Erythroblast (primary cell): ENCODE measurements around the gene GCN1.

Experiments
- DNase-seq, 2 experiments: peaks; one replicate each; lab custom pipeline; 2025; lab: John Stamatoyannopoulos, UW
- GATA1 ChIP-seq: IDR thresholded peaks from 2 replicates; pipeline ENCODE4 v1.6.1; 2011; ENCODE audit warnings: low read depth, mild to moderate bottlenecking, control low read depth, low read length, moderate library complexity
- POLR2A ChIP-seq: IDR thresholded peaks from 2 replicates; pipeline ENCODE4 v1.6.1; 2011; ENCODE audit warnings: mild to moderate bottlenecking, low read length

GCN1 gene

DNA sequence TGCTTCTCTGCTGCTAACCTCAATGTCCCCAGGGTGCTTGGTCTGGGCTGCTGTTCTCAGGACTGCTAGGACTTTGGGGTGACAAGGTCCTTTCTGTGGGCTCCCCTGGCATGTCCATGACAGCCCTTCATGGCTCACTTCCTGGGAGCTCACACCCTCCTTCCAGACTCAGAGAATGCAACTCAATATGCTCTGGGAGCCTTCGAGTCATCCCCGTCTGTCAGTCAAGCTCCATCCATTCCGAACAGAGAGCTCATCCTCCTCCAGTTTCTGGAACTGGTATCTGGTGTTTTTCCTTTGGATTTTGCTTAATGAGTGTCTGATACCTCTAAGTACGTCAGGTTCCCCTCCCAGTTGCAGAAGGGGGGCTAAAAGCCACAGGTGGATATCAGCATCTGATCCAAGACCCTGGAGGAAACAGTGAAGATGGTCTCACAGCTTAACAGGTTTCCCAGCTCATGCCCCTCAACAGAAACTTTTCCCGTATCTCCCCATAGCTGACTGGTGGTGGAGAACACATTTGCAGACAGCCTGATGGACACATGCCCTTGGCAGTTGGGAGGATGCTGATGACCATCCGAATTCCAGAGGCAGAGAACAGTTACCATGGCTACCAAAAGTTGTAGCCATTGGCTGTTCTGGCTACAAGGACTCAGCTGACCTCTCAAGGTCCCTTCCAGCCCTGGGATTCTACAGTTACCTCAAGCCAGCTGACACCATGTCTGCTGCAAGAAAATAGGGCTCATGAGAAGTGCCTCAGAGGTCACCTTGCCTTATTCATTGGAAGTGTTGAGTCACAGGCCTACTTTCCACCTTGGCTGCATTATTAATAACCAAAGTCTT, 68.5 kb downstream of the GCN1 start:
- TF ChIP-seq GATA1 (no peak), POLR2A (no peak)
- DNase-seq = no peak

DNA sequence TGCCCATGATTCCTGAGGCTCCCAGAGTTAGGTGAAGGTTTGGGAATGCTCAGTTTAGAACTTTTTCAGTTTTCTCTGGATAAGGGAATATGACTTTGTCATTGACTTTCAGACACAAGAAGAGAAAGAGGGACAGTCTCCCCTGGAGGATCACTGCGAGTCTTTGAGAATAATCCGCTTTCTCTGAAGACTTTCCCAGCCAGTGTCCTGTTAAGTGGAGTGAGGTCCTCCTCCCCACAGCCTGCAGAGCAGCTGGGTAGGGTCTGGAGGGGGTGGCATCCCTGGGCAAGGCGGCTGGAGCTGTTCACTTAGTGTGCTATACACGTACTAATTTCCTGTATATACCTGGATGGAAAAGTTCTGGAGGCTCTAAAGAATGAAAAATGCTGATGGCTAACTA, 69.5 kb downstream of the GCN1 start:
- no peak for DNase-seq
- TF ChIP-seq POLR2A (no peak), GATA1 (no peak)

DNA sequence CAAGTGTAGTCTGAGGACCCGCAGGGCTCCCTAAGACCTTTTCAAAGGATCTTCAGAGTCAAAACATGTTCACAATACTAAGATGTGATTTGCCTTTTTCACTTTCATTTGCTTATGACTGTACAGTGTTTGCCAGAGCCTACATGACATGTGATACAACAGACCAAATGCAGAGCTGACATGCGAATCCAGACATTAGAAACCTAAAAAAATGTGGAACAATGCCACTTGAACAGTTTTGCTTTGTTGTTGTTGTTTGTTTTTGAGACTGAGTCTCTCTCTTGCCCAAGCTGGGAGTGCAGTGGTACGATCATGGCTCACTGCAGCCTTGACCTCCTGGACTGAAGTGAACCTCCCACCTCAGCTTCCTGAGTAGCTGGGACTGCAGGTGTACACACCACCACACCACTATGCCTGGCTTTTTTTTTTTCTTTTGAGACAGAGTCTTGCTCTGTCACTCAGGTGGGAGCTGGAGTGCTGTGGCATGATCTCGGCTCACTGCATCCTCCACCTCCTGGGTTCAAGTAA, 72.7 kb downstream of the GCN1 start:
- TF ChIP-seq GATA1 (no peak), POLR2A (no peak)
- no peak for DNase-seq

DNA sequence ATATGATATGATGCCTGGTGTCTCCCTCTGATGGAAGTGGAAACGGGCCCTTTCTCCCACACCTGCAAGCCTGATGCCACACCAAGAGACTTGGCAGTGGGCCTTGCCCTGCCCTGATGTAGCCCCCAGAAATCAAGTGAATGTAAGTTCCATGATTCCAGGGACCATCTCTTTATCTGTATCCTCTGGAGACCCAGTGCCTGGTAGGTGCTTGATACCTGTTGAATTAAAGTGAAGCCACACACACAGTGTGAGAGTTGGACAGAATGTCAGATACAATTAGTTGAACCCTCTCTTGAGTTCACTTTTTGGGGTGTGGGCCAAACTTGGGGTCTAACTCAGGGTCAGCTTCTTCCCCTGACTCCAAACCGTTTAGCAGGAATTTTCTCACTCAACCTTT, 73.2 kb downstream of the GCN1 start:
- no peak for DNase-seq
- TF ChIP-seq GATA1 = no peak
- TF ChIP-seq POLR2A = no peak

DNA sequence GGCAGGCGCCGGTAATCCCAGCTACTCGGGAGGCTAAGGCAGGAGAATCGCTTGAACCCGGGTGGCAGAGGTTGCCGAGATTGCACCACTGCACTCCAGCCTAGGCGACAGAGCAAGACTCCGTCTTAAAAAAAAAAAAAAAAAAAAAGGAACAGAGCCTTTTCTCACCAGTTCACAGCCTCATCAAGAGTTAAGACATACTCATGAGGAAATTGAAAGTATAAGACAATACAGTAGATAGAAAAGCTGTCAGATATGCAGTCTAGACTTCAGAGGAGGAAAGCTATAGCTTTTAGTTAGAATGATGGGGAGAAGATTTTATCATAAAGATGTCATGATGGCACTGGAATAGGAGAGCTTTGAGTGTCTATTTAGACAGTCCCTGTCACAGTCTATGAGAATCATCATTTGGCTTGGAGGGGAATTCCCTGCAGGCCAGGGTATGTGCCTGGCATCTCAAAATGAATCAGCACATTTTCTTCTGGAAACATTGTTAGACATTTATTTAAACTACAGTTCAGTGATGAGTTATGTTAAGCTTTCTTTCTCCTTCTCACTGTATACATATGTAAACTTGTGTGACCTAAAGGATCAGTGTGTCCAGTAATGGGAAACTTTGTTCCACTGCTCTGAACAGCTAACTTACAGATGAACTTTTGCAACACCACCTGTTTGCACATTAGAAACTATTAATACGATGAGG, 75.1 kb downstream of the GCN1 start:
- TF ChIP-seq GATA1 (no peak), POLR2A (no peak)
- no peak for DNase-seq

DNA sequence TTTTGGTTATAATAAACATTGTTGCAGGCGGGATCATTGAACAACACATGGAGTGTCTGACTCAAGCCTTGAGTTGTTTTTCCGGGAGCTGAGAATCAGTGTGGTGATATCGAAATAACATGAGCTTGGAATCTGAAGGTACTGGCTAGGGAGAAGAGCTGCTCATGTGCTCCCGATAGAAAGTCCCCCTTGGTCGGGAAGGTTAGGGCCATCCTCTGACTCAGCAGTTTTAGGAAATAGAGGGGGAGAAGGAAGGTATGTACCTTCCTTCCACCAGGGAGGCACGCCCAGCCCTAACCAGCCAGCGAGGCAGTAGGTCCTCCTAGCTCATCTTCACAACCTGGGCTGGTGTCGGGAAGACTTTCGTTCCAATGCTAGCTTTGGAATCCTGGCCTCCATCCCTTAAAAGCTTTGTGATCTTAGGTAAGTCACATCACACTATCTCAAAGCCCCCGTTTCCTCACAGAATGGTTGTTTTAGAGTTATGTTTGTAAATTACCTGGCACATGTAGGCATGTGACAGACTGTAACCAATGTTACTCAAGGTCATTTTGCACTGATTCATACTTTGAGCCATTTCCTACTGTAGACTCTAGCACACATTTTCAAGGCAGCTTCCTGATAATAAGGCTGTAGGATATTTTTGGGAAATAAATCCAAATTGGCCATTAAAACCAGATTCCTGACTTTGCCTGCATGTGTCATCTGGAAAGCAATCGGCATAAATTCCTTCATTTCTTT, 76.0 kb downstream of the GCN1 start:
- peak in 1 of 2 experiments; percentile 26 for DNase-seq

DNA sequence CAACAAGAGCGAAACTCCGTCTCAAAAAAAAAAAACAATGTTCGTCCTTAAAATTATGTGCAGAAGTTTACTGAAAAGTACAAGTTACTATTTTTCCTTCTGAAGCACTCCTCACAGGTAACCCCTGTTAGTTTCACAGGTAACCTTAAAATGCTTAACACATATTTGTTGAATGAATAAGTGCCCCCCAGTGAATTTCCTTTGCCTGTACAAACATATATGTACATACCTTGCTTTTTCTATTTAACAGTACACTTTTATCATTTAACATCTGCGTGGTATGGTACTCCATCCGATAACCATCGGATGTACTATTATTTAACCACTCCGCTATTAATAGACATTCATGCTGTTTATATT, 76.6 kb downstream of the GCN1 start:
- TF ChIP-seq POLR2A = no peak
- no peak for TF ChIP-seq GATA1
- DNase-seq = no peak

More for the DNA sequence above, 76.0 kb downstream of the GCN1 start:
- TF ChIP-seq POLR2A = no peak
- TF ChIP-seq GATA1 = no peak

DNA sequence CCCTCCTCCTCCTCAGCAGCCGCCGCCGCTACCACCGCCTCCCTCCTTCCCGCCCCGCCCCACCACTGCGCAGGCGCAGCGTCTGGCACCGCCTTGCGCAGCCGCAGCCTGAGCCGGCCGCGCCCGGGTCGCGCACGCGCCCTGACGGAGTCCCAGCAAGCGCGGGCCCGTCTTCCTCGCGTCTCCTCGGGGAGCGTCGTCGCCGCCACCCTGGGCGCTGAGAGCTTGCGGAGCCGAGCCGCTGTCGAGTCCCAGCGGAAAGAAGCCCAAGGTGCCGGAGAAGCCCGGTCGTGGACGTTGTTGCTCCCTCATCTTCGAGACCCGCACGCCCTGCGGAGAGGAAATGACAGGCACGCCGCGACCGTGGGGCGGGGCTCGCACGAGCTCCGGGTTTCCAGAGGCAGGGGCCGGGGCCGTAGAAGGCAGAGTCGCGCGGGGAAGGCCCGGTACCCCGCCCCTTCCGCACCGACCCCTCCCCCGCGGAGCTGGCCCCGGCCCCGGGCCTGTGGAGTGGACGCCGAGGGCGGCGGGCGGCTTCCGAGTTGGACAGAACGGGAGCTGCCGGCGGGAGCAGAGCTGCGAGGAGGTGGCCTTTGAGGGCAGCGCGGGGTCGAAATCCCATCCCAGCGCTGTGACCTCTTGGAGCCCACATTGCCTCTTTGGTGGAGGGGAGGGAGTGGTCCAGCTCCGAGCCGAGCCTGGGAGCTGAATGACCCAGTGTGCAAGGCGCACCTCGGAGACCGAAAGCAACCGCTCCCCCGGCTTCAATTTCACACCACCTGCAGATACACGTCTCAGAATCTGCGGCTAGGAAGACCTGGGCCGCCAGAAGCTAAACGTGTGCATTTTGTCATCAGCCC, 77.5 kb downstream of the GCN1 start:
- peak; percentile 81 for TF ChIP-seq POLR2A
- TF ChIP-seq GATA1 = no peak
- DNase-seq = peak; percentile 94 to 98

DNA sequence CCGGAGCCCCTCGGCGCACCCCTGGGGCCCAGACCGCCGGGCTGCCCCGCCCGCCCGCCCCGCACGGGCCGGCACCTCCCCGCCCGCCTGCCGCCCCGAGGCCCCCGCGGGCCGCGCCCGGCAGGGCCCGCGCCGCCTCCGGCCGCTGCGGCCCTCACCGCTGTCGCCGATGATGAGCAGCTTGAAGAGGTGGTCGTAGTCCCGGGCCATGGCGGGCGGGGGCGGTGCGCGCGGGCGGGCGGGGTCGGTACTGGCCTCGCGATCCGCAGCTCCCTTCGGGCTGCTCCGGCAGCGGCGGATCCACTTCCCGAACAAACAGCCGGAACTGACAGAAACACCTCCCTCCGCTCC, 78.1 kb downstream of the GCN1 start, which contains the start of gene RAB35:
RAB35 (minus strand) TSS at position 313 of the 351 bp plus-strand sequence; CDS start at position 210, 103 bp downstream.
- no peak for TF ChIP-seq POLR2A
- TF ChIP-seq GATA1 = no peak
- DNase-seq = no peak

DNA sequence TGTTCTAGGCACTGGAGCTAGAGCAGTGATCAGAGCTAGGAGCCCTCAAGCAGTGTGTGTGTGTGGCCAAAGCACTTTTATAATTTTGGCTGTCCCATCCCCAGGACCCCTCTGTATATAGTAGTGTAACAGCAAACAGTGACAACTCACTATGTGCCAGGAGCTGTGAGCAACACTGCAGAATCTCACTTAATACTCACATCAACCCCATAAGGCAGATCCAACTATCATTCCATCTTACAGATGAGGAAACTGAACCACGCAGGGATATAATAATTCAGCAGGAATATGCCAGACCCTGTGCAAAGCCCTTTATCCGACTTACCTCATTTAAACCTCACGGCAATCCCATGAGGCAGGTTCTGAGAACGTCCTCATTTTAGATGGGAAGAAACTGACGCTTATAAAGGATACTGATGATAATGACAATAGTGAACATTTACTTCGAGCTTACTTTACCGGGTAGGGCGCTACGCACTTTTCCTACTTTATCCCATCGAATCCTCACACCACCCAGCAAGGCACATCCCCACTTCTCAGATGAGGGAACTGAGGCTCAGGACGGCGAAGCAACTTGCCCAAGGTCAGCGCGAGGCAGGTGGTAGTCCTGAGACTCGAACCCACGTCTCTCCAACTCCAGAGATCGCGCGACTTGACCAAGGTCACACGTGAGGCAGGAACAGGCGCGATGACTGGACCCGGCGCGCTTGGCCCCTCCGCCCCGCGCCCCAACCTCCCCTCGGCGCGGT, 78.6 kb downstream of the GCN1 start:
- no peak for TF ChIP-seq GATA1
- no peak for TF ChIP-seq POLR2A
- peak; percentile 78 to 82 for DNase-seq

DNA sequence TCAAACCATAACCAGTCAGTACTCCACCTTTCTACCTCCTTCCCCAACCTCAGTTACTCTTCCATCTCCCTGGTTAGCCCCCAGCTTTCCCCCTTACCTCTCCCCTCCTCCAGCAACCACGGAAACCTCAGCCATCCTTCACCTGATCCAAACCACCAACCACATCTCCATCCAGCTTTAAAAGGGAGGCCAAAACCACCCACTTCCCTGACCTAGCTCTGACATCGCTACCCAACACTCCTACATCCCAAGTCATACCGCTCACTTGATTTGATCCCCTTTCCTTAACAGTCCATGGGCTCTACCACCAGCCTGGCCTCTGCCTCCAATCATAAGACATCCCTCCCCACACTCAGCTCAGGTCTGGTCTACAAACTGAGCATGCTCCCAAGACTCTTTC, 79.4 kb downstream of the GCN1 start:
- DNase-seq = no peak

More for the DNA sequence above, 79.4 kb downstream of the GCN1 start:
- TF ChIP-seq POLR2A (no peak), GATA1 (no peak)
